GM18511 (cell line): ENCODE results near the gene TSEN15.
A peak's percentile ranks its signal among the peaks of the same experiment; 100 is the strongest.

Experiments
- ATAC-seq: cut with Tn5 transposase; IDR thresholded peaks from one replicate; pipeline ENCODE4 v1.9.1; 2021; ENCODE audit warnings: mild to moderate bottlenecking, moderate library complexity; ENCODE audit not compliant: unreplicated experiment

The TSEN15 gene

GRCh38 chr1:184051485-184052193, at the start of gene TSEN15:
TSS of gene TSEN15 (plus strand) at chr1:184051730. CDS start at chr1:184051756, 26 bp downstream.
- ATAC-seq, result peak; percentile 97

GRCh38 chr1:184002071-184002470, 49.5 kb upstream of the TSEN15 start:
- ATAC-seq, result no peak

GRCh38 chr1:184004935-184005334, 46.6 kb upstream of the TSEN15 start:
- no peak for ATAC-seq

GRCh38 chr1:184005506-184005905, 46.0 kb upstream of the TSEN15 start:
- ATAC-seq, result no peak

GRCh38 chr1:184010788-184011187, 40.7 kb upstream of the TSEN15 start:
- no peak for ATAC-seq

- no peak for ATAC-seq
These were observed 39.3 kb upstream of the TSEN15 start for GRCh38 chr1:184012187-184012586.

- ATAC-seq, result no peak
These were observed 37.3 kb upstream of the TSEN15 start for GRCh38 chr1:184014271-184014670.

GRCh38 chr1:184016169-184016568, 35.4 kb upstream of the TSEN15 start:
- no peak for ATAC-seq

- no peak for ATAC-seq
These were observed 34.2 kb upstream of the TSEN15 start for GRCh38 chr1:184017306-184017705.

GRCh38 chr1:184018622-184019021, 32.9 kb upstream of the TSEN15 start:
- no peak for ATAC-seq

GRCh38 chr1:184019069-184019468, 32.5 kb upstream of the TSEN15 start:
- no peak for ATAC-seq

- ATAC-seq, result no peak
These were observed 32.0 kb upstream of the TSEN15 start for GRCh38 chr1:184019506-184019905.

GRCh38 chr1:184020328-184020727, 31.2 kb upstream of the TSEN15 start:
- no peak for ATAC-seq

- no peak for ATAC-seq
These were observed 30.7 kb upstream of the TSEN15 start for GRCh38 chr1:184020855-184021254.

- ATAC-seq, result no peak
These were observed 29.8 kb upstream of the TSEN15 start for GRCh38 chr1:184021728-184022127.

- no peak for ATAC-seq
These were observed 28.9 kb upstream of the TSEN15 start for GRCh38 chr1:184022668-184023067.

- ATAC-seq, result no peak
These were observed 28.4 kb upstream of the TSEN15 start for GRCh38 chr1:184023171-184023570.

GRCh38 chr1:184025242-184025675, 26.3 kb upstream of the TSEN15 start:
- ATAC-seq, result no peak

GRCh38 chr1:184027826-184028695, 23.5 kb upstream of the TSEN15 start:
- no peak for ATAC-seq

- ATAC-seq, result no peak
These were observed 22.5 kb upstream of the TSEN15 start for GRCh38 chr1:184028854-184029623.

GRCh38 chr1:184030433-184031091, 21.0 kb upstream of the TSEN15 start:
- ATAC-seq, result no peak
